Heart left ventricle (tissue), 13 donors: ENCODE measurements around the gene ANAPC13.

ENCODE experiments used
- POLR2A ChIP-seq, 2 donors: fragments of 450-650 bp; IDR thresholded peaks; one replicate each; pipeline ENCODE4 v1.6.1; 2017; ENCODE audit warnings: antibody characterized with exemption in 2 of 2, mild to moderate bottlenecking in 2 of 2, moderate library complexity in 2 of 2
- TF ChIP-seq, protein P1 (sequence below), 12 donors: fragments of 200-600 bp; sonication (generic) in 4 of 12; IDR thresholded peaks; one replicate each; pipeline versions ENCODE4 v1.5.0 to v1.8.0; 2018 to 2022; ENCODE audit warnings: antibody characterized with exemption in 12 of 12, mild to moderate bottlenecking in 5 of 12
- donor health status: ischemic (EF 13 %, LVEDD 7.1; RV severe dilation, severe dysfunction).
- donor health status: DM: no; HTN: yes; CAD: no.
- donor health status: DM: no; HTN: no; CAD: no.
- donor health status: ischemic (EF 25% LVEDD 6.9; RV normal size, moderate dysfunction).
- donor health status: ischemic (EF 25% LVEDD 5.7; RV mildly dilated, moderate dysfunction).
- donor health status: ischemic (EF 35%, LVEDD 5.7; RV mildly dilated, moderate dysfunction).
- donor health status: nonischemic (EF 11% LVEDD 7.7; RV severe dilation, severe dysfunction).
- donor health status: DM: yes; HTN: yes; CAD: no.
- donor health status: PGD.
- donor health status: ischemic (EF 29% LVEDD 5.4; RV normal size, mild dysfunction).
- donor health status: nonischemic (EF 23%, LVEDD 6.1; RV moderate dilation, normal function).

- TF ChIP-seq, protein P1, sequence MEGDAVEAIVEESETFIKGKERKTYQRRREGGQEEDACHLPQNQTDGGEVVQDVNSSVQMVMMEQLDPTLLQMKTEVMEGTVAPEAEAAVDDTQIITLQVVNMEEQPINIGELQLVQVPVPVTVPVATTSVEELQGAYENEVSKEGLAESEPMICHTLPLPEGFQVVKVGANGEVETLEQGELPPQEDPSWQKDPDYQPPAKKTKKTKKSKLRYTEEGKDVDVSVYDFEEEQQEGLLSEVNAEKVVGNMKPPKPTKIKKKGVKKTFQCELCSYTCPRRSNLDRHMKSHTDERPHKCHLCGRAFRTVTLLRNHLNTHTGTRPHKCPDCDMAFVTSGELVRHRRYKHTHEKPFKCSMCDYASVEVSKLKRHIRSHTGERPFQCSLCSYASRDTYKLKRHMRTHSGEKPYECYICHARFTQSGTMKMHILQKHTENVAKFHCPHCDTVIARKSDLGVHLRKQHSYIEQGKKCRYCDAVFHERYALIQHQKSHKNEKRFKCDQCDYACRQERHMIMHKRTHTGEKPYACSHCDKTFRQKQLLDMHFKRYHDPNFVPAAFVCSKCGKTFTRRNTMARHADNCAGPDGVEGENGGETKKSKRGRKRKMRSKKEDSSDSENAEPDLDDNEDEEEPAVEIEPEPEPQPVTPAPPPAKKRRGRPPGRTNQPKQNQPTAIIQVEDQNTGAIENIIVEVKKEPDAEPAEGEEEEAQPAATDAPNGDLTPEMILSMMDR (IDR thresholded peaks at IDR 0.05) = no peak
- no peak for TF ChIP-seq POLR2A (IDR thresholded peaks at IDR 0.05)
Observed at GRCh38 chr3:134486577-134487041, 824 bp upstream of the ANAPC13 start.
